Embryonic facial prominence (tissue), 1 donor: Measurements from ENCODE around the gene SERTAD3.
"Not testable (repeated sequence)": the region's sequence is repeated elsewhere in the genome, so short reads cannot be mapped to it uniquely, and the experiment has no call there.

Source experiments
- DNase-seq: peaks from one replicate; pipeline ENCODE4 v3.0.0-alpha.2; 2016; ENCODE audit errors: extremely low spot score

Gene SERTAD3

DNA sequence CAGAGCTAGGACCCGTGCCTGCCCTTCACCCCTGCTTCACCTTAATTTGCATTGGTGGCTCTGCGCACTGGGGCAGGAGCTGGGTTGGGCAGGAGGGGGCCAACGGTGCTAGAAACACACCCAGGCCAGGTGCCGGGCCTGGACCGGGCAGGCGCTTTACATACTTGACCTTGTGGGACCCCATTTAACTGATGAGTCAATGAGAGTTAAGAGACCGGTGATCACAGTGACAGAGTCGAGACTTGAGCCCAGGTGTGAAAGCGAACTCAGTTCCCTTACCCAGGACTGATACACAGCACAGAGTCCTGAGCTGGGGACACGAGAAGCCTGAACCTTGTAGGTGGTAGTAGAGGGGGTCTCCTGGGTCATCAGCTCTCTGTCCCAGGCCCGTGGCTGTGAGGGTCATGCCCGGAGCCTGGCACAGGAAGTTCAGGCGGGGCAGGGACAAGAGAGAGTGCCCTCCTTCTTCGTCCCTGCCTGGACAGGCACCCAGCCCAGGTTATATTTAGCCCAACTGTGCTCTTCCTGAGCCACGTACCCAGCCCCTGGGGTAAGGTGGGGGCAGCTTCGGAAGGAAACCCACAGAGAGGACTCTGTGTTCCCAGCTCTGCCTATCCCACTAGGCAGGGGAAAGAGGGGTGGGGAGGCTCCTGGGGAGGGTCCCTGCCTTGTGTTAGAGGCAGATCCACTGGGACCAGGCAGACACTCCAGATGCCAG is 32.9 kb downstream of the SERTAD3 start:
- DNase-seq = no peak

DNA sequence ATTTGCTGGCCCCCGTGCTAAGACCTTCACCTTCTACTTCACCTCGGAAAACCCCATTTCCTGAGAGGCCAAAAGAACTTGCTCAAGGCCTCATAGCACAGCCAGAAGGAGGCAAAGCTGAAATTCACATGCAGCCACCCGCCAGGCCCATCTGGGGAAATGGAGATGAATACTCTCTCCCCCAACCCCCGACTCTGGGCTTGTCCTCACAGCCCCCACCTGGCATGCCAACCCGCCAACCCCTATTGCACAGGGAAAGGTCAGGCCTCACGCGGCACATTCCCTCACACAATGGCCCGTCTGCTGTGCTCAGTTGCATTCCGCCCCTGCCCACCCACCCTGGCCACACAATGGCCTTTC is 34.1 kb downstream of the SERTAD3 start:
- no peak for DNase-seq

DNA sequence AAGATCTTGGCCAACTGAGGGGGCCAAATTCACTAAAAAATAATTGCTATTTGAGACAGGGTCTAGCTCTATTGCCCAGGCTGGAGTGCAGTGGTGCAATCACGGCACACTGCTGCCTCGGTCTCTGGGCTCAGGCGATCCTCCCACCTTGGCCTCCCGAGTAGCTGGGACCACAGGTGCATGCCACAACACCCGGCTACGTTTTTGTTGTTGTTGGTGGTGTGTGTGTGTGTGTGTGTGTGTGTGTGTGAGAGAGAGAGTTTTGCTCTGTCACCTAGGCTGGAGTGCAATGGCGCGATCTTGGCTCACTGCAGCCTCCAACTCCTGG is 35.6 kb downstream of the SERTAD3 start:
- not testable (repeated sequence) for DNase-seq

GRCh38 chr19:40407714-40408597 is 36.2 kb downstream of the SERTAD3 start:
- no peak for DNase-seq

GRCh38 chr19:40403262-40403984 is 40.7 kb downstream of the SERTAD3 start:
- no peak for DNase-seq

- no peak for DNase-seq
Observed at GRCh38 chr19:40400559-40400958, 43.6 kb downstream of the SERTAD3 start.

DNA sequence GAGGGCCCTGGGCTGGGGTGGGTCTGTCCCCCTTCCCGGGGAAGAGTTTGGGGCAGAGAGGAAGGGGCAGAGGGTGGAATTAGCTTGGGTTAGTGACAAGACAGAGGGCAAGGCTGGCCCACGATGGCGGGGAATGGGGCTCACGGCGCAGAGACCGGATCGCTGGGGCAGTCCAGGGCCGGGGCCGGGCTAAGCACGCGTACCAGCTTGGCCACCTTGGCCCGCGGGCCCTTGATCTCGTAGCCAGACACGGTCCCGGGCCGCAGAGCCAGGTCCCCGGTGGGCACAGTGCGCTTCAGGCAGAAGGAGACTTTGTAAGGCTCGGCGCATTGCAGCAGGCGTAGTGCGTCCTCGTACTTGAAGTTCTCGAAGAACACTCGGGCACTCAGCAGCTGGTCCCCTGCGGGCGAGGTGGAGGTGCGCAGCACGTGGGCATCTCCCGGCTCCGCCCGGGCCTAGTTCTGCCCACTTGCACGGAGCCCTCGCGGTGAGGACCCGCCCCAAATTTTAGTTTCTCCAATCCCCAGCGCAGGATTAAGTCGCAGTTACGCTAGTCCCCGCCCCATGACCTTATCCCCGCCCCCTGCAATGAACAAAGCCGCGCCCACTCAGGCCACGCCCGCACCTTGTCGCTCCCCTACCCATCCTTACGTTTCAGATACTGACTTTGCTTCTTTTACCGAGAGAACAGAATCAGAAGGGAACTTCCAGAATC is 45.6 kb downstream of the SERTAD3 start:
- no peak for DNase-seq

- no peak for DNase-seq
Observed at GRCh38 chr19:40397568-40397906, 46.6 kb downstream of the SERTAD3 start.

DNA sequence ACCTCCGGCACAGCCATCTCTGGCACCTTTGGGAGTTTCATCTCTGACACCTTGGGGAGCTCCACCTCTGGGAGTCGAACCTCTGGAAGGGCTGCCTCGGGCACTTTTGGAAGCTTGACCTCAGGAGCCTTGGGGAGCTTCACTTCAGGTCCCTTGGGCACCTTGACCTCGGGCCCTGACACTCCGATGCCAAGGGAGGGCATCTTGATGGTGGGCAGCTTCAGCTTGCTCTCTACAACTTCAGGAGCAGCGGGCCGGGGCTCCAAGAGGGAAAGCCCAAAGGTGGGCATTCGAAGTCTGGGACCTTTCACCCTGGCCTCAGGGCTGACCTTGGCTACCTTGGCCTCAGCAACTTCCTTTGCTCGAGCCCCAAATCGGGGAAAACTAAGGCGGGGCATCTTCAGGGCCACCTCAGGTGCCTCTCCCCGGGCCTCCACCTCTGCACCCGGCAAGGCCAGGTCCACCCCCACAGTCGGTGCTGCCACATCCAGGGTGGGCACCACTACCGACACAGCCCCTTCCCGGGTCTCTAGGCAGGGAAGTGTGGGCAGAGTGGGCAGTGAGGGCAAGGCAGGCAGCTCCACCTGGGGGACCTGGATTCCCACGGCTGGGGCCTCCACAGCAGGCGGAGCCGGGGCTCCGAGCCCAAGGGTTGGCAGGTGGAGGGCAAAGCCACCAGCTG is 47.1 kb downstream of the SERTAD3 start:
- DNase-seq = no peak

- DNase-seq = no peak
Observed at GRCh38 chr19:40395956-40396355, 48.2 kb downstream of the SERTAD3 start.

DNA sequence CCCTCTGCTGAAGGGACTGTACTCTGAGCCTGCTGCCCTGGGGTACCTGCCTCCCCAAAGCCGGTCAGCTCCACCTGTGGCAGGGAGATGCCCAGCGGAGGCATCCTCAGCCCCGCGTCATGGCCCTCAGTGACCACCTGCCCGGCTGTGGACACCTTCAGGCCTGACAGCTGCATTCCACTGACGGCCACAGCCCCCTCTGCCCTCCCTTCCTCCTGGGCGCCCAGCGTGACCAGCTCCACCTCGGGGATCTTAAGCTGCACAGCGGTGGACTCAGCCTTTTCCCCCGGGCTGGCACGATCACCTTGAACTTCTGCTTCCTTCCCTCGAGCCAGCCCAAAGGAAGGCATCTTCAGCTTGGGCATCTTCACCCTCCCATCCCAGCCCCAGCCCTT is 49.3 kb downstream of the SERTAD3 start:
- no peak for DNase-seq

DNA sequence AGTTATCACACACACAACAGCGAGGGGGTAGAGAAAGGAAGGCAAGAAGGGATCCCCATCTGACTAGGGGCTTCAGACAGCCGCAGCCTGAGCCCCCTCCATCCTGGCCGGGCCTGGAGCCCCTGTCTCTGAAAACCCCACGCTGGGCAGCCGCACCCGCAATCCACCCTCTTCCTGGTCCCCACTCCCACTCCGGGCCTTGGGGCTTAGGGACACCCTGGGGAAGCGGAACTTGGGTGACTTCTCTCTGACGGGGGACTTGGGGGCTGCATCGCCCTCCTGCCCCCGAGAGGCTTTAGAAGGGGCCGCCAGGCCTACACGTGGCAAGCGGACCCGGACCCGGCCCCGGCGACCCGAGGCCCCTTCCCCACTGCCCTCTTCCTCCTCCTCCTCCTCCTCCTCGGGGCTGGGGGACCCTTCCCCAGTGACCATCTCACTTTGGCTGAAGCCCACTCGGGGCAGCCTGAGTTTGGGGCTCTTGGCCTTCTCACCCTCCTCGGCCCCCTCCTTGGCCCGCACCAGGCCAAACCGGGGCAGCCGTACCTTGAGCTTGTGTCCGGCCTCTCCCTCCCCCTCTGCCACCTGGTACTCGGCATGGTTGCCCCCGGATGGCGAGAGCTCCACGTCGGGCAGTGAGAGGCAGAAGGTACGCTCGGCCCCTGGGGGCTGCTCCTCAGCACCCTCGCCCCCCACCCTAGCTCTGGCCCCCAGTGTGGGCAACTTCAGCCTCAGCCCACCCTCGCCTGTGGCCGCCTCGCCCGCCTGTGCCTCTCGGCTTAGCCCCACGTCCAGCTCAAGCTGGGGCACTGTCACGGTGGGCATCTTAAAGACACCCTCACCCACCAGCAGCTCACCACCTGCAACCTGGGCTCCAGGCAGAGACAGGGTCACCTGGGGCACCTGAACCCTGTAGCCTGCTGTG is 50.0 kb downstream of the SERTAD3 start:
- no peak for DNase-seq

- no peak for DNase-seq
Observed at GRCh38 chr19:40392894-40393517, 51.1 kb downstream of the SERTAD3 start.

DNA sequence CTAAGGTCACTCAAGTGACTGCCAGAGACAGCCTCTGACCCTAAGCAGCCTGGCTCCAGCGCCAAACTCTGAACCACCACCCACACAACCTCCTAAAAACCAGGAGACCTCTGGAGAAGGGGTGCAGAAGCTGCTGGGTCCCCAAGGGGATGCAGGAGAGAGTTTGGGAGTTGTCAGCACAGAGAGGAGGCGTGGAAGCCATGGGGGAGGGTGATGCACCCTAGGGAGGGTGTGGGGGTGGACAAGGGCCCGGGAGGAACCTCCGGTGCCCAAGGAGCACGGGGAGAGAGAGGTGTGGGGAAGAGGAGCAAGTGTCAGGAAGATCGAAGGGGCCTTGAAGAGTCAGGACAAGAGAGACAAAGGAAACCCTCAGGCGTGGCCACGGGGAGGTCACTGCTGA is 52.0 kb downstream of the SERTAD3 start:
- DNase-seq = no peak
